Caco-2 (cell line): ENCODE data around the gene ACSM3. TPM values are rescaled to one million over a fixed set of nuclear protein-coding genes. Genes with fewer than 3 reads are reported as not detected.

Experiments used
- BruUV-seq: library from RNA; stranded (reverse); fragments of 400-500 nt; replicated peaks from 2 replicates; lab custom pipeline; 2021; lab: Mats Ljungman, UMichigan
- CTCF ChIA-PET: fragments of 300-600 bp; sonication (Branson Sonifier 250); formaldehyde crosslinking; loops from one replicate; lab custom pipeline; 2022; ENCODE audit warnings: antibody characterized with exemption; lab: Charles Lee
- POLR2A ChIA-PET: fragments of 300-600 bp; sonication (Branson Sonifier 250); formaldehyde crosslinking; loops from one replicate; lab custom pipeline; 2022; ENCODE audit warnings: antibody characterized with exemption; lab: Charles Lee
- DNase-seq, 2 experiments: peaks; one replicate each; pipeline versions ENCODE4 v3.0.0 to v3.0.0-alpha.2; 2020 to 2022
- H3K27me3 ChIP-seq: replicated peaks from 2 replicates; pipeline ENCODE4 v1.6.0; 2011; ENCODE audit warnings: low read length; ENCODE audit not compliant: control insufficient read depth, insufficient read depth
- H3K36me3 ChIP-seq: 2 replicates; pipeline ENCODE4 v1.5.1; 2011; ENCODE audit warnings: low read length; ENCODE audit not compliant: control insufficient read depth, insufficient read depth
- H3K4me1 ChIP-seq: fragments of 250-450 bp; sonication (Bioruptor Pico); 2 replicates; pipeline ENCODE4 v1.5.1; 2020; ENCODE audit warnings: mild to moderate bottlenecking
- H3K4me3 ChIP-seq: 2 replicates; pipeline ENCODE4 v1.5.1; 2011; ENCODE audit warnings: low read depth, mild to moderate bottlenecking, control low read depth, low read length
- H3K9me3 ChIP-seq: fragments of 250-450 bp; sonication (Bioruptor Pico); 2 replicates; pipeline ENCODE4 v1.5.1; 2020; ENCODE audit warnings: mild to moderate bottlenecking, moderate library complexity
- H3K27ac Mint-ChIP-seq: one replicate; pipeline ENCODE4 v1.8.0; 2022; ENCODE audit warnings: mixed read lengths; ENCODE audit not compliant: unreplicated experiment
- H3K27me3 Mint-ChIP-seq: one replicate; pipeline ENCODE4 v1.8.0; 2022; ENCODE audit warnings: mixed read lengths; ENCODE audit not compliant: insufficient read depth, unreplicated experiment
- H3K36me3 Mint-ChIP-seq: one replicate; pipeline ENCODE4 v1.8.0; 2022; ENCODE audit warnings: mild to moderate bottlenecking, mixed read lengths; ENCODE audit not compliant: insufficient read depth, unreplicated experiment
- H3K4me1 Mint-ChIP-seq: one replicate; pipeline ENCODE4 v1.8.0; 2022; ENCODE audit warnings: low read depth, mixed read lengths; ENCODE audit not compliant: unreplicated experiment
- H3K4me3 Mint-ChIP-seq: one replicate; pipeline ENCODE4 v1.8.0; 2022; ENCODE audit warnings: mild to moderate bottlenecking, moderate library complexity, mixed read lengths; ENCODE audit not compliant: unreplicated experiment
- H3K9me3 Mint-ChIP-seq: one replicate; pipeline ENCODE4 v1.8.0; 2022; ENCODE audit warnings: mixed read lengths; ENCODE audit not compliant: unreplicated experiment
- CTCF ChIP-seq, 2 experiments: fragments of 200-600 bp in 1 of 2; IDR thresholded peaks; 1 replicate in 1 of 2; 2 replicates in 1 of 2; pipeline versions ENCODE4 v1.5.1 to v1.8.0; 2011 to 2022; ENCODE audit warnings: antibody characterized with exemption in 1 of 2, control low read depth in 1 of 2, inconsistent platforms in 1 of 2, low read depth in 1 of 2, low read length in 1 of 2, mild to moderate bottlenecking in 1 of 2, moderate library complexity in 1 of 2; ENCODE audit not compliant: insufficient read depth in 1 of 2, severe bottlenecking in 1 of 2, unreplicated experiment in 1 of 2
- intact Hi-C: fragments of 100-400 bp; cut with micrococcal nuclease; formaldehyde crosslinking; loops from one replicate; pipeline ENCODE4 v1.10.0; 2022; ENCODE audit not compliant: unreplicated experiment
- total RNA-seq: library from RNA; stranded (reverse); gene quantifications from 2 replicates; pipeline ENCODE4 v1.2.3, GENCODE V29; 2022

The ACSM3 gene
- total RNA-seq, 1 experiment from 2014 or later: 6.9 TPM

GRCh38 chr16:20829536-20829935 is 65.7 kb downstream of the ACSM3 start:
- no peak overlapping the region for H3K4me3 Mint-ChIP-seq
- H3K27me3 Mint-ChIP-seq: no peaks in the 10 kb centered on the region
- no peaks in the 10 kb centered on the region for H3K36me3 ChIP-seq
- H3K4me1 ChIP-seq: no peaks in the 10 kb centered on the region
- ChIA-PET CTCF (no interaction called here), POLR2A (no interaction called here)
- no peak overlapping the region for H3K27ac Mint-ChIP-seq
- H3K4me1 Mint-ChIP-seq: no peaks in the 10 kb centered on the region
- no peak for DNase-seq
- no peaks in the 10 kb centered on the region for H3K36me3 Mint-ChIP-seq
- intact Hi-C loops: no loop called here
- no peaks in the 10 kb centered on the region for H3K9me3 Mint-ChIP-seq
- H3K9me3 ChIP-seq: no peaks in the 10 kb centered on the region
- no TSS peak for BruUV-seq
- H3K4me3 ChIP-seq: no peak overlapping the region
- TF ChIP-seq CTCF (IDR thresholded peaks at IDR 0.05; ENCODE audit: insufficient read depth in 1 of 2, low read depth in 1 of 2, low read length in 1 of 2, severe bottlenecking in 1 of 2, unreplicated experiment in 1 of 2): no peak
- no peaks in the 10 kb centered on the region for H3K27me3 ChIP-seq

DNA sequence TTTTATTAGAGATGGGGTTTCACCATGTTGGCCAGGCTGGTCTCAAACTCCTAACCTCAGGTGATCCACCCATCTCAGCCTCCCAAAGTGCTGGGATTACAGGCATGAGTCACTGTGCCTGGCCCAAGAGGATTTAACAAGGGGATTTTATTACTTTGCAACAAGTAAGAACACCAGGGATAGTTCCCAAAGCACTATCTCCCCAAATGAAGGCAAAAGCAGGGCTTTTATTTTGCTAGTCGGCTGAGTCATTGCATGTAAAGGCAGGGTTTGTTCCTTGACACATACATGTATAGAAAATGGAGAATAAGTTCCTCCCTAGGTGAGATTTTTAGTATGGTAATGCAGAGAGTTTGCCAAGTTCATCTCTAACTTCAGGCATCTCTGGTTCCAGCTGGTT is 66.6 kb downstream of the ACSM3 start:
- H3K9me3 ChIP-seq: no peaks in the 10 kb centered on the region
- no peak for DNase-seq
- no peaks in the 10 kb centered on the region for H3K4me1 ChIP-seq
- no peaks in the 10 kb centered on the region for H3K4me1 Mint-ChIP-seq
- H3K4me3 Mint-ChIP-seq: no peak overlapping the region
- intact Hi-C loops: no loop called here
- no peaks in the 10 kb centered on the region for H3K27me3 Mint-ChIP-seq
- H3K36me3 ChIP-seq: no peaks in the 10 kb centered on the region
- no TSS peak for BruUV-seq
- no peaks in the 10 kb centered on the region for H3K9me3 Mint-ChIP-seq
- CTCF ChIA-PET: no interaction called here
- TF ChIP-seq CTCF (IDR thresholded peaks at IDR 0.05; ENCODE audit: insufficient read depth in 1 of 2, low read depth in 1 of 2, low read length in 1 of 2, severe bottlenecking in 1 of 2, unreplicated experiment in 1 of 2): no peak
- H3K4me3 ChIP-seq: no peak overlapping the region
- H3K27me3 ChIP-seq: no peaks in the 10 kb centered on the region
- no peak overlapping the region for H3K27ac Mint-ChIP-seq
- H3K36me3 Mint-ChIP-seq: no peaks in the 10 kb centered on the region
- POLR2A ChIA-PET: no interaction called here

GRCh38 chr16:20833086-20833485 is 69.3 kb downstream of the ACSM3 start:
- H3K9me3 Mint-ChIP-seq: peaks cover 16% of the 10 kb centered on the region
- no TSS peak for BruUV-seq
- H3K36me3 ChIP-seq: no peaks in the 10 kb centered on the region
- no peaks in the 10 kb centered on the region for H3K36me3 Mint-ChIP-seq
- H3K4me3 Mint-ChIP-seq: no peak overlapping the region
- no peaks in the 10 kb centered on the region for H3K27me3 ChIP-seq
- DNase-seq: no peak
- no peak overlapping the region for H3K27ac Mint-ChIP-seq
- no peaks in the 10 kb centered on the region for H3K9me3 ChIP-seq
- POLR2A ChIA-PET: no interaction called here
- no peaks in the 10 kb centered on the region for H3K27me3 Mint-ChIP-seq
- intact Hi-C loops: no loop called here
- H3K4me3 ChIP-seq: no peak overlapping the region
- CTCF ChIA-PET: no interaction called here
- TF ChIP-seq CTCF (IDR thresholded peaks at IDR 0.05; ENCODE audit: insufficient read depth in 1 of 2, low read depth in 1 of 2, low read length in 1 of 2, severe bottlenecking in 1 of 2, unreplicated experiment in 1 of 2): no peak
- H3K4me1 ChIP-seq: no peaks in the 10 kb centered on the region
- no peaks in the 10 kb centered on the region for H3K4me1 Mint-ChIP-seq
